Activated T-helper 1 cell treated with anti-CD3 and anti-CD28 coated beads, Interleukin-12 subunit alpha, Interleukin-12 subunit beta, Interleukin-2, Interleukin-4 antibody, amounts not matched to agents 30 ng/mL and 10 ng/mL and 1 ng/mL, durations not matched to agents 14 hours and 24 hours and 36 hours (primary cell): ENCODE results near the gene HTR4. TPM values are rescaled to one million over a fixed set of nuclear protein-coding genes. Genes with fewer than 3 reads are reported as not detected.
"Not testable (repeated sequence)": the region's sequence is repeated elsewhere in the genome, so short reads cannot be mapped to it uniquely, and the experiment has no call there.

Experiments
- DNase-seq: peaks from one replicate; pipeline ENCODE4 v3.0.0; 2021; ENCODE audit warnings: low spot score
- H3K27ac Mint-ChIP-seq: one replicate; pipeline ENCODE4 v1.8.0; 2021; ENCODE audit warnings: mild to moderate bottlenecking, mixed read lengths
- H3K27me3 Mint-ChIP-seq: one replicate; pipeline ENCODE4 v1.8.0; 2022; ENCODE audit warnings: mild to moderate bottlenecking, moderate library complexity, mixed read lengths; ENCODE audit not compliant: insufficient read depth
- H3K36me3 Mint-ChIP-seq: one replicate; pipeline ENCODE4 v1.8.0; 2021; ENCODE audit warnings: low read depth, mixed read lengths
- H3K4me1 Mint-ChIP-seq: one replicate; pipeline ENCODE4 v1.8.0; 2021; ENCODE audit warnings: low read depth, mixed read lengths
- H3K4me3 Mint-ChIP-seq: one replicate; pipeline ENCODE4 v1.8.0; 2021; ENCODE audit warnings: mild to moderate bottlenecking, moderate library complexity, mixed read lengths
- H3K9me3 Mint-ChIP-seq: one replicate; pipeline ENCODE4 v1.8.0; 2021; ENCODE audit warnings: mixed read lengths
- intact Hi-C: fragments of 100-400 bp; cut with micrococcal nuclease; formaldehyde crosslinking; loops from one replicate; pipeline ENCODE4 v1.15.1; 2024
- total RNA-seq: library from RNA; stranded (reverse); gene quantifications from 2 replicates; pipeline ENCODE4 v1.2.3, GENCODE V29; 2022

The HTR4 gene
- total RNA-seq, 1 donor from 2014 or later: not detected

- H3K4me3 Mint-ChIP-seq: no peak overlapping the region
- H3K36me3 Mint-ChIP-seq: no peaks in the 10 kb centered on the region
- intact Hi-C loops: no loop called here
- H3K27ac Mint-ChIP-seq: no peak overlapping the region
- H3K4me1 Mint-ChIP-seq: no peaks in the 10 kb centered on the region
- peaks cover 12% of the 10 kb centered on the region for H3K9me3 Mint-ChIP-seq
- no peak for DNase-seq
- peaks cover 7% of the 10 kb centered on the region for H3K27me3 Mint-ChIP-seq
Observed at GRCh38 chr5:148532969-148533670, 121.2 kb downstream of the HTR4 start.

DNA sequence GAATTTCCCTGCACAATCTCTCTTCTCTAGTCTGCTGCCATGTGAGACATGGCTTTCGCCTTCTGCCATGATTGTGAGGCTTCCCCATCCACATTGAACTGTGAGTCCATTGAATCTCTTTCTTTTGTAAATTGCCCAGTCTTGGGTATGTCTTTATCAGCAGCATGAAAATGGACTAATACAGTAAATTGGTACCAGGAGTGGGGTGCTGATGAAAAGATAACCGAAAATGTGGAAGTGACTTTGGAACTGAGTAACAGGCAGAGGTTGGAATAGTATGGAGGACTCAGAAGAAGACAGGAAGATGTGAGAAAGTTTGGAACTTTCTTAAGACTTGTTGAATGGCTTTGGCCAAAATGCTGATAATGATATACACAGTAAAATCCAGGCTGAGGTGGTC, 124.9 kb downstream of the HTR4 start:
- H3K27ac Mint-ChIP-seq, H3K36me3 Mint-ChIP-seq, H3K27me3 Mint-ChIP-seq, H3K4me1 Mint-ChIP-seq, intact Hi-C loops, H3K4me3 Mint-ChIP-seq, DNase-seq: not testable (repeated sequence)
- H3K9me3 Mint-ChIP-seq: peaks cover 12% of the 10 kb centered on the region

DNA sequence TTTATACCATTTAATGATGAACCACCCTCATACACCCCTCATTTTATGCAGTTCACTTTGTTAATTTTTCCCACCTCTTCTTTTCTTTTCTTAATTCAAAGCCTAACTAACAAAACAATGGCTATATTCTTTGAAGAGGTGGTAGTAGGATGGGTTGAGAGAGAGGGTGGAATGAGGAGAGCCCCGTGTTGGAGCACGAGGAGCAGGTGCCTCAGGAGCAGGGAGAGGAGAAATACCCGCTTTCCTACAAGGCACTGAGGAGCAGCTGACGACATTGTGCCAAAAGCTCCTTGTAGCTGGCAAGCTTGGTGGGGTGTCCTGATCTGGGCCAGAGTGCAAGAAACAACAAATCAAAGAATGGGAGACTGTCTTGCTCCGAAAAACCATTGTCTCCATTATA, 129.6 kb downstream of the HTR4 start:
- intact Hi-C loops: no loop called here
- no peaks in the 10 kb centered on the region for H3K27me3 Mint-ChIP-seq
- no peaks in the 10 kb centered on the region for H3K36me3 Mint-ChIP-seq
- no peak for DNase-seq
- H3K27ac Mint-ChIP-seq: no peak overlapping the region
- no peak overlapping the region for H3K4me3 Mint-ChIP-seq
- H3K4me1 Mint-ChIP-seq: no peaks in the 10 kb centered on the region
- H3K9me3 Mint-ChIP-seq: peaks cover 6% of the 10 kb centered on the region

GRCh38 chr5:148523139-148523538, 131.2 kb downstream of the HTR4 start:
- intact Hi-C loops: no loop called here
- H3K4me1 Mint-ChIP-seq: no peaks in the 10 kb centered on the region
- H3K4me3 Mint-ChIP-seq: no peak overlapping the region
- no peaks in the 10 kb centered on the region for H3K27me3 Mint-ChIP-seq
- no peak for DNase-seq
- H3K9me3 Mint-ChIP-seq: no peaks in the 10 kb centered on the region
- no peak overlapping the region for H3K27ac Mint-ChIP-seq
- no peaks in the 10 kb centered on the region for H3K36me3 Mint-ChIP-seq

DNA sequence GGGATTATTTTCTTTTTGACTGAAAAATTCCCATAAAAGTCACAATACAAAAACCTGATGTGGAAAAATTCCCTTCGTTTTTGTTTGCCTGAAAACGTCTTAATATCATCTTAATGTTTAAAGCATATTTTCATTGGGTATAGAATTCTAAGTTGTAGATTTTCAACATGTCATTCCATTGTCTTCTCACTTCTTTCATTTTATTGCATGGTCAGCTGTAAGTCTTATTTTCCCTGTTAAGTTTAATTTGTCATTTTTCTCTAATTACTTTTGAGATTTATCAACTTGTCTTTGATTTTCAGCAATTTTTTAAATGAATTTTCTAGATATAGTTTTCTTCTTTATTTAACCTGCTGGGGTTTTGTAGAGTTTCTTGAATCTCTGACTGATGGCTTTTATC, 138.9 kb downstream of the HTR4 start:
- Mint-ChIP-seq H3K36me3 (no peaks in the 10 kb centered on the region), H3K27me3 (peaks cover 2% of the 10 kb centered on the region), H3K27ac (no peak overlapping the region), H3K4me3 (no peak overlapping the region), H3K9me3 (no peaks in the 10 kb centered on the region), H3K4me1 (no peaks in the 10 kb centered on the region)
- DNase-seq: no peak
- intact Hi-C loops: no loop called here

DNA sequence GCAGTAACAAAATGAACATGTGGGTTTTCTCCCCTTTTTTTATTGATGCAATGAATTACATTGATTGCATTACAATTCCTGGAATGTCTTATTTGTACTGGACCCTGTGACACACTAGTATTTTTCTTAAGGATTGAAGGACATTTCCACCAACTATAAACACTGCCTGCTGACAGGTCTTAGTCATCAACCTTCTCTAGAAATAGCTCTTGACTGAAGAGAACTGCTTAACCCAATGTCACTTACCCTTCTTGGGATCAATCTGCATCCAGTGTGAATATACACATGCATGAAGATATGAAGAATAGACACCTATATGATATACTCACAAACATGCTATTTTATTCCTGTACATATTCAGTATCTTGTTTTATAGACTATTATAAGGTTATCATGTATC, 140.0 kb downstream of the HTR4 start:
- Mint-ChIP-seq H3K27ac (no peak overlapping the region), H3K36me3 (no peaks in the 10 kb centered on the region), H3K9me3 (no peaks in the 10 kb centered on the region), H3K27me3 (peaks cover 2% of the 10 kb centered on the region), H3K4me1 (no peaks in the 10 kb centered on the region), H3K4me3 (no peak overlapping the region)
- intact Hi-C loops: no loop called here
- no peak for DNase-seq

DNA sequence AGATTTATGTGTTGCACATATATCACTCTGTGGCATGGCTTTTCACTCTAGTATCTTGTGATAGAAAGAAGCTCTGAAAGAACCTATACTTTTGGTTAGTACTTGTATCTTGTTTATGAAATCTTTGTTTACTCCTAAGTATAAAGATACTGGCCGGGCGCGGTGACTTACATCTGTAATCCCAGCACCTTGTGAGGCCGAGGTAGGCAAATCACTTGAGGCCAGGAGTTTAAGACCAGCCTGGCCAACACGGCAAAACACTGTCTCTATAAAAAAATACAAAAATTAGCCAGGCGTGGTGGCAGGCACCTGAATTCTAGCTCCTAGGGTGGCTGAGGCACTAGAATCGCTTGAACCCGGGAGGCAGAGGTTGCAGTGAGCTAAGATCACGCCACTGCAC, 141.8 kb downstream of the HTR4 start:
- Mint-ChIP-seq H3K9me3 (no peaks in the 10 kb centered on the region), H3K4me3 (no peak overlapping the region), H3K27ac (no peak overlapping the region), H3K36me3 (no peaks in the 10 kb centered on the region), H3K4me1 (no peaks in the 10 kb centered on the region), H3K27me3 (peaks cover 2% of the 10 kb centered on the region)
- intact Hi-C loops: no loop called here
- no peak for DNase-seq

GRCh38 chr5:148511810-148512347, 142.4 kb downstream of the HTR4 start:
- intact Hi-C loops: no loop called here
- DNase-seq: no peak
- no peaks in the 10 kb centered on the region for H3K9me3 Mint-ChIP-seq
- no peaks in the 10 kb centered on the region for H3K36me3 Mint-ChIP-seq
- H3K4me1 Mint-ChIP-seq: no peaks in the 10 kb centered on the region
- no peak overlapping the region for H3K4me3 Mint-ChIP-seq
- no peak overlapping the region for H3K27ac Mint-ChIP-seq
- peaks cover 2% of the 10 kb centered on the region for H3K27me3 Mint-ChIP-seq

DNA sequence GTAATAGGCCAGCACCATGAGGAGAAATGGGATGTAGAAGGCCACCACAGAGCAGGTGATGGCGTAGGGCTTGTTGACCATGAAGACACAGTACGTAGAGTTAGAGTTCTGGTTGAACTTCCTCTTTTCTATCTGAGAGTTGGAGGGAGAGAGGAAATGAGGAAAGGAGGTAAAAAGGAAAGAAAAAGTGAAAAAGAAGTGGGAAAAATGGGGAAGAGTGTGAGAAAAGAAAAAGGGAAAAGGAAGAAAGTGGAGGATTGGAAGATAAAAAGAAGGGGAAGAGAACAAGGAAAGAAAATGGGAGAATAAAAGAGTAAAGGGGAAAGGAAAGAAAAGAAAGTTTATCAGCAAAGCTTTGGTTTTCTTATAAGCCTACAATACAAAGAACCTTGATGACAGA, 144.4 kb downstream of the HTR4 start:
- DNase-seq: no peak
- Mint-ChIP-seq H3K27ac (no peak overlapping the region), H3K4me1 (no peaks in the 10 kb centered on the region), H3K36me3 (no peaks in the 10 kb centered on the region), H3K4me3 (no peak overlapping the region), H3K9me3 (no peaks in the 10 kb centered on the region), H3K27me3 (peaks cover 2% of the 10 kb centered on the region)
- intact Hi-C loops: no loop called here

DNA sequence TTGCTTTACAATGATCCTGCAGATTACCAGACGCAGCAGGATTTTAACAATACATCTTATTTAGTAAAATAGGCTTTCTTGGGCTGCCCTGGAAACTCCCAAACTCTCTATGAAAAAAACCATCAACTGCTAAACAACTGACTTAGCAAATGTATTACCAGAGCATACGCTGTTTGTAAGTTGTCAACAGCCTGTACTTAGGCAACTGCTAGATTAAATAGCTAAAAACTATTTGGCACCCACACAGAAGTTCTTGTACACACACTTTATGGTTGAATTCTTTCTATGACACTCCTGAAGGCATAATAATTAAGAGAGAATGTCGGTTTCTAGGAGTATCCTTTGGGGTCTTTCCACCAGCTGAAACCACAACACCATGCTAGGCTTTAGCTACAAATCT, 146.7 kb downstream of the HTR4 start:
- Mint-ChIP-seq H3K4me1 (no peaks in the 10 kb centered on the region), H3K27me3 (peaks cover 2% of the 10 kb centered on the region), H3K36me3 (no peaks in the 10 kb centered on the region)

GRCh38 chr5:148499452-148499851, 154.9 kb downstream of the HTR4 start:
- no peaks in the 10 kb centered on the region for H3K36me3 Mint-ChIP-seq
- no peak overlapping the region for H3K27ac Mint-ChIP-seq
- peaks cover 5% of the 10 kb centered on the region for H3K27me3 Mint-ChIP-seq
- no peak overlapping the region for H3K4me3 Mint-ChIP-seq
- intact Hi-C loops: no loop called here
- no peaks in the 10 kb centered on the region for H3K9me3 Mint-ChIP-seq
- H3K4me1 Mint-ChIP-seq: no peaks in the 10 kb centered on the region
- DNase-seq: no peak

More for the DNA sequence above, 146.7 kb downstream of the HTR4 start:
- intact Hi-C loops: no loop called here
- no peak overlapping the region for H3K27ac Mint-ChIP-seq
- no peak for DNase-seq
- no peak overlapping the region for H3K4me3 Mint-ChIP-seq
- no peaks in the 10 kb centered on the region for H3K9me3 Mint-ChIP-seq

GRCh38 chr5:148497757-148498156, 156.6 kb downstream of the HTR4 start:
- intact Hi-C loops: no loop called here
- H3K27ac Mint-ChIP-seq: no peak overlapping the region
- no peak overlapping the region for H3K4me3 Mint-ChIP-seq
- no peak for DNase-seq
- no peaks in the 10 kb centered on the region for H3K36me3 Mint-ChIP-seq
- no peaks in the 10 kb centered on the region for H3K4me1 Mint-ChIP-seq
- no peaks in the 10 kb centered on the region for H3K9me3 Mint-ChIP-seq
- peaks cover 12% of the 10 kb centered on the region for H3K27me3 Mint-ChIP-seq

DNA sequence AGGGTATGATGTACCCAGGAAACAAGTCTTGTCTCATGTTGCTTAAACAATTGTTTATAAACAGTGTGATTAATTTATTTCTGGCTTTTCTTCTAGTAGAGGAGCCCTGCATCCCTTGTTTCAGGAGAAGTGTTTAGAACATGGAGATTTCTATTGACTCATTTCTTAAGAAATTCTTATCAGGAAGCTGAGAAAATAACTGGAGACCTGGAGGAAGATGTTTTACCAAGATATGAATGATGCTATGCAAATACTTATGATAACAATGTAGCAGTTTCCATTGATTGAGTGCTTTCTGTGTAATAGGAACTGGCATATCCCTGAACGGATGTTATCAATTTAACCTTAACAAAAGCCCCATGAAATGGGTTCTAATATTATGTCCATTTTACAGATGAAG, 162.0 kb downstream of the HTR4 start:
- Mint-ChIP-seq H3K27me3 (peaks cover 25% of the 10 kb centered on the region), H3K27ac (no peak overlapping the region), H3K4me1 (no peaks in the 10 kb centered on the region), H3K9me3 (no peaks in the 10 kb centered on the region), H3K36me3 (no peaks in the 10 kb centered on the region), H3K4me3 (no peak overlapping the region)
- intact Hi-C loops: no loop called here
- no peak for DNase-seq

- Mint-ChIP-seq H3K4me3 (no peak overlapping the region), H3K36me3 (no peaks in the 10 kb centered on the region), H3K27me3 (peaks cover 23% of the 10 kb centered on the region), H3K9me3 (no peaks in the 10 kb centered on the region), H3K4me1 (no peaks in the 10 kb centered on the region), H3K27ac (no peak overlapping the region)
- DNase-seq: no peak
- intact Hi-C loops: no loop called here
Observed at GRCh38 chr5:148491793-148492184, 162.5 kb downstream of the HTR4 start.
